HepG2 (cell line): ENCODE data around the gene ARHGAP32. TPM values are rescaled to one million over a fixed set of nuclear protein-coding genes. Genes with fewer than 3 reads are reported as not detected.
"Not testable (repeated sequence)": the region's sequence is repeated elsewhere in the genome, so short reads cannot be mapped to it uniquely, and the experiment has no call there.

Experiments
- ATAC-seq: fragments of 200-7000 bp; cut with Tn5 transposase; 3 replicates; pipeline ENCODE4 v1.9.1; 2020; ENCODE audit warnings: mild to moderate bottlenecking, moderate library complexity
- BruUV-seq: library from RNA; stranded (reverse); fragments of 400-500 nt; replicated peaks from 2 replicates; lab custom pipeline; 2021; lab: Mats Ljungman, UMichigan
- CTCF ChIA-PET: fragments of 300-600 bp; formaldehyde crosslinking; extraction: SDS; loops from one replicate; lab custom pipeline; 2021; ENCODE audit warnings: low total read pairs, inconsistent platforms, low intra/inter-chr PET ratio; lab: Yijun Ruan, JAX
- POLR2A ChIA-PET: fragments of 350-600 bp; sonication (Branson Sonifier 250); formaldehyde crosslinking; loops from one replicate; lab custom pipeline; 2020; ENCODE audit warnings: antibody characterized with exemption, inconsistent platforms; lab: Yijun Ruan, JAX
- DNase-seq: peaks from one replicate; pipeline ENCODE4 v3.0.0-alpha.2; 2015; ENCODE audit warnings: low spot score
- FAIRE-seq: peaks from 3 replicates; lab custom pipeline; 2011; peaks lifted over from hg19 to GRCh38; lab: Jason Lieb, UNC
- H2AFZ ChIP-seq: one replicate; pipeline ENCODE4 v1.6.1; 2011; ENCODE audit warnings: low read length, inconsistent platforms
- H3K27ac ChIP-seq: fragments of 300-600 bp; 3 replicates; pipeline ENCODE4 v1.8.0; 2011; ENCODE audit warnings: mixed run types, mild to moderate bottlenecking, mixed read lengths, low read length, inconsistent platforms; ENCODE audit not compliant: insufficient read depth; ENCODE audit errors: extremely low read length
- H3K27me3 ChIP-seq, 2 experiments: fragments of 200-600 bp in 1 of 2; 2 replicates in 1 of 2; 3 replicates in 1 of 2; pipeline versions ENCODE4 v1.6.0 to v1.8.0; 2011; ENCODE audit warnings: low read length in 2 of 2, mild to moderate bottlenecking in 2 of 2, moderate library complexity in 2 of 2, inconsistent platforms in 1 of 2; ENCODE audit not compliant: insufficient read depth in 2 of 2, control insufficient read depth in 1 of 2
- H3K36me3 ChIP-seq, 2 experiments: fragments of 200-600 bp in 1 of 2; replicated peaks in 1 of 2; 2 replicates in 1 of 2; 3 replicates in 1 of 2; pipeline versions ENCODE4 v1.5.1 to v1.8.0; 2011; ENCODE audit warnings: low read length in 2 of 2, inconsistent platforms in 1 of 2; ENCODE audit not compliant: insufficient read depth in 2 of 2, control insufficient read depth in 1 of 2
- H3K4me1 ChIP-seq: 2 replicates; pipeline ENCODE4 v1.5.1; 2012; ENCODE audit warnings: low read length, inconsistent platforms; ENCODE audit not compliant: insufficient read depth
- H3K4me2 ChIP-seq: 2 replicates; pipeline ENCODE4 v1.6.0; 2011; ENCODE audit warnings: low read depth, low read length, inconsistent platforms
- H3K4me3 ChIP-seq, 3 experiments: fragments of 200-600 bp in 1 of 3; sonication (generic), shearing (Covaris generic) in 1 of 3; replicated peaks in 1 of 3; 2 replicates each; pipeline ENCODE4 v1.5.1; 2011 to 2016; ENCODE audit warnings: low read length in 3 of 3, inconsistent platforms in 2 of 3, low read depth in 2 of 3, mild to moderate bottlenecking in 2 of 3, control low read depth in 1 of 3, mixed read lengths in 1 of 3; ENCODE audit not compliant: insufficient read depth in 1 of 3
- H3K79me2 ChIP-seq: one replicate; pipeline ENCODE4 v1.6.1; 2011; ENCODE audit warnings: low read length, inconsistent platforms; ENCODE audit not compliant: insufficient read depth
- H3K9ac ChIP-seq: 2 replicates; pipeline ENCODE4 v1.6.0; 2011; ENCODE audit warnings: mild to moderate bottlenecking, low read depth, low read length, inconsistent platforms; ENCODE audit not compliant: insufficient read depth
- H3K9me3 ChIP-seq: 2 replicates; pipeline ENCODE4 v1.5.1; 2012; ENCODE audit warnings: mild to moderate bottlenecking, low read length
- H4K20me1 ChIP-seq: 2 replicates; pipeline ENCODE4 v1.6.0; 2011; ENCODE audit warnings: inconsistent platforms, mild to moderate bottlenecking, low read length, moderate library complexity; ENCODE audit not compliant: insufficient read depth
- ATF7 ChIP-seq, 2 experiments: fragments of 450-650 bp in 1 of 2; sonication (generic) in 1 of 2; formaldehyde crosslinking in 1 of 2; IDR thresholded peaks; 2 replicates each; pipeline versions ENCODE4 v1.4.0 to v1.6.1; 2016 to 2020; ENCODE audit warnings: antibody characterized with exemption in 1 of 2, mild to moderate bottlenecking in 1 of 2, missing genetic modification reagents in 1 of 2
- BORCS8-MEF2B ChIP-seq: sonication (generic); formaldehyde crosslinking; IDR thresholded peaks from 2 replicates; pipeline ENCODE4 v1.8.0; 2022; ENCODE audit warnings: mild to moderate bottlenecking, missing genetic modification reagents
- GABPA ChIP-seq, 2 experiments: IDR thresholded peaks; 2 replicates each; pipeline ENCODE4 v1.6.1; 2011 to 2016; ENCODE audit warnings: low read depth in 2 of 2, low read length in 1 of 2, missing biosample characterization in 1 of 2, missing genetic modification characterization in 1 of 2
- NRL ChIP-seq: sonication (generic); formaldehyde crosslinking; IDR thresholded peaks from 2 replicates; pipeline ENCODE4 v1.5.0; 2020; ENCODE audit warnings: missing genetic modification reagents, mild to moderate bottlenecking, moderate library complexity, borderline replicate concordance
- ONECUT2 ChIP-seq: sonication (generic); formaldehyde crosslinking; IDR thresholded peaks from 2 replicates; pipeline ENCODE4 v1.4.0; 2020; ENCODE audit warnings: missing genetic modification reagents
- SATB2 ChIP-seq: sonication (generic); formaldehyde crosslinking; IDR thresholded peaks from 2 replicates; pipeline ENCODE4 v1.5.0; 2020; ENCODE audit warnings: missing genetic modification reagents
- WGBS: methylation state at CpG from one replicate; pipeline ENCODE4 v1.1.6; 2017; ENCODE audit warnings: low lambda C conversion rate; 5-methylcytosine and 5-hydroxymethylcytosine counted together
- in situ Hi-C: cut with HindIII; loops from 2 replicates; pipeline ENCODE4 v1.10.0; 2017; ENCODE audit warnings: low pct_unique_long_range_greater_than_20kb; ENCODE audit not compliant: extremely low pct_ligation_motif_present
- intact Hi-C: fragments of 100-400 bp; cut with micrococcal nuclease; formaldehyde crosslinking; loops from one replicate; pipeline ENCODE4 v1.10.0; 2022; ENCODE audit not compliant: unreplicated experiment
- polyA plus RNA-seq, 8 experiments: library from polyadenylated mRNA; depleted of rRNA in 3 of 8; stranded (reverse) in 7 of 8; unstranded in 1 of 8; fragments of >200 nt; fragmentation: Illumina TruSeq in 4 of 8; extraction: Trizol in 4 of 8; gene quantifications; 2 replicates each; pipeline versions ENCODE4 v1.2.1 to v1.2.3, GENCODE V29; 2011 to 2016; ENCODE audit warnings: low read depth in 4 of 8, missing spikeins in 1 of 8, mixed read lengths in 1 of 8; ENCODE audit not compliant: insufficient read depth in 1 of 8
- total RNA-seq, 5 experiments: library from RNA; depleted of rRNA; stranded (reverse); fragments of >200 nt; fragmentation: Illumina TruSeq; extraction: Trizol; gene quantifications; 2 replicates each; pipeline ENCODE4 v1.2.3, GENCODE V29; 2016; ENCODE audit warnings: low read depth in 1 of 5
- TF ChIP-seq, protein P1 (sequence below): sonication (generic); formaldehyde crosslinking; IDR thresholded peaks from 2 replicates; pipeline ENCODE4 v1.5.0; 2020; ENCODE audit warnings: mild to moderate bottlenecking, low read depth, missing genetic modification reagents, borderline replicate concordance
- TF ChIP-seq, protein P2 (sequence below): sonication (generic); formaldehyde crosslinking; IDR thresholded peaks from 2 replicates; pipeline ENCODE4 v1.5.1; 2020; ENCODE audit warnings: mild to moderate bottlenecking, missing genetic modification reagents, borderline replicate concordance

Gene ARHGAP32
- total and polyA plus RNA-seq, 2 of the 13 experiments (the other 11 are each of a cell fraction or from before 2014, with no cell fraction given): 6.3 to 8.2 TPM

DNA sequence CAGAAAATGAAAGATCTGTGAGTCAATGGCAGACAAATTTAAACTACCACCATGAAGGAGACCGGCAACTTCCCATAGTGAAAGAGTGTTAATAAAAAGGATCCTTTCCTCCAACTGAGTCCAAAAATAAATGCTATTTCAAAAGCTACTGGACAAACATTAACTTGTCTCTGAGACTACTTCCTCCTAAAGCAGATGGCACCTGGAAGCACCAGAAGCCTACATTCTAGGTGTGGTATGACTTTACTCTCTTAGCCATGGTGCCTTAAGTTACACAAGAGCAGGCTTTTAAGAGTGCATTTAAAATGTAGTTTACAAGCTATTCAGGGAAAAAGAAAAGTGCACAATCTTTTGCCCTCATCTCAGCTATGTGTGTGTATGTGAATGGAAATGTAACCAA is 2.5 kb downstream of the ARHGAP32 start:
- whole genome bisulfite sequencing: 94% methylated on average over 1 of the region's 1 CpG
- CTCF ChIA-PET: no interaction called here

DNA sequence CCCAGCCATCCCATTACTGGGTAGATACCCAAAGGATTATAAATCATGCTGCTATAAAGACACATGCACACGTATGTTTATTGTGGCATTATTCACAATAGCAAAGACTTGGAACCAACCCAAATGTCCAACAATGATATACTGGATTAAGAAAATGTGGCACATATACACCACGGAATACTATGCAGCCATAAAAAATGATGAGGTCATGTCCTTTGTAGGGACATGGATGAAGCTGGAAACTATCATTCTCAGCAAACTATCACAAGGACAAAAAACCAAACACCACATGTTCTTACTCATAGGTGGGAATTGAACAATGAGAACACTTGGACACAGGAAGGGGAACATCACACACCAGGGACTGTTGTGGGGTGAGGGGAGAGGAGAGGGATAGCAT is 7.0 kb downstream of the ARHGAP32 start:
- H3K4me3 ChIP-seq; in situ Hi-C loops; H3K9me3 ChIP-seq; CTCF ChIA-PET; H3K36me3 ChIP-seq; ATAC-seq; DNase-seq; H3K27ac ChIP-seq; H3K4me2 ChIP-seq; BruUV-seq; intact Hi-C loops; FAIRE-seq; POLR2A ChIA-PET; H2AFZ ChIP-seq; H3K27me3 ChIP-seq; H3K9ac ChIP-seq; H4K20me1 ChIP-seq; TF ChIP-seq ATF7 (CRISPR knock-in tag; IDR thresholded peaks at IDR 0.05): not testable (repeated sequence)
- TF ChIP-seq ATF7 (IDR thresholded peaks at IDR 0.05): peak; percentile 59
- 80% methylated on average over 2 of the region's 2 CpGs for WGBS
- peaks cover 12% of the 10 kb centered on the region for H3K79me2 ChIP-seq
- peaks cover 12% of the 10 kb centered on the region for H3K4me1 ChIP-seq

More for the DNA sequence above, 2.5 kb downstream of the ARHGAP32 start:
- H3K79me2 ChIP-seq: peaks cover 11% of the 10 kb centered on the region
- H3K27ac ChIP-seq: no peak overlapping the region
- no peaks in the 10 kb centered on the region for H3K9me3 ChIP-seq
- H3K27me3 ChIP-seq: no peaks in the 10 kb centered on the region
- H3K4me2 ChIP-seq: no peak overlapping the region
- in situ Hi-C loops (no loop called here), intact Hi-C loops (no loop called here)
- no peaks in the 10 kb centered on the region for H4K20me1 ChIP-seq
- TF ChIP-seq, protein P1, sequence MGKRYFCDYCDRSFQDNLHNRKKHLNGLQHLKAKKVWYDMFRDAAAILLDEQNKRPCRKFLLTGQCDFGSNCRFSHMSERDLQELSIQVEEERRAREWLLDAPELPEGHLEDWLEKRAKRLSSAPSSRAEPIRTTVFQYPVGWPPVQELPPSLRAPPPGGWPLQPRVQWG (CRISPR knock-in tag): no peak
- TF ChIP-seq ONECUT2 (CRISPR knock-in tag) (no peak), SATB2 (CRISPR knock-in tag) (no peak), BORCS8-MEF2B (CRISPR knock-in tag) (no peak), NRL (CRISPR knock-in tag) (no peak), GABPA (IDR thresholded peaks at IDR 0.05; ENCODE audit: low read depth, low read length) (no peak), GABPA (CRISPR knock-in tag; IDR thresholded peaks at IDR 0.05; ENCODE audit: low read depth) (no peak)
- TF ChIP-seq, protein P2, sequence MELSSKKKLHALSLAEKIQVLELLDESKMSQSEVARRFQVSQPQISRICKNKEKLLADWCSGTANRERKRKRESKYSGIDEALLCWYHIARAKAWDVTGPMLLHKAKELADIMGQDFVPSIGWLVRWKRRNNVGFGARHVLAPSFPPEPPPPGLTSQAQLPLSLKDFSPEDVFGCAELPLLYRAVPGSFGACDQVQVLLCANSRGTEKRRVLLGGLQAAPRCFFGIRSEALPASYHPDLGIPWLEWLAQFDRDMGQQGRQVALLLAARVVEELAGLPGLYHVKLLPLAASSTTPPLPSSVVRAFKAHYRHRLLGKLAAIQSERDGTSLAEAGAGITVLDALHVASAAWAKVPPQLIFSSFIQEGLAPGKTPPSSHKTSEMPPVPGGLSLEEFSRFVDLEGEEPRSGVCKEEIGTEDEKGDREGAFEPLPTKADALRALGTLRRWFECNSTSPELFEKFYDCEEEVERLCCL: no peak
- no peak overlapping the region for H3K4me3 ChIP-seq
- H2AFZ ChIP-seq: no peak overlapping the region
- no TSS peak for BruUV-seq
- POLR2A ChIA-PET: no interaction called here
- FAIRE-seq: no peak
- no peak for ATAC-seq
- no peaks in the 10 kb centered on the region for H3K36me3 ChIP-seq
- DNase-seq: no peak
- peaks cover 7% of the 10 kb centered on the region for H3K4me1 ChIP-seq
- H3K9ac ChIP-seq: no peak overlapping the region
